ENCODE results near the gene SIGLEC11.

SIGLEC11 gene

GRCh38 chr19:49915271-49915670 lies 45.7 kb downstream of the SIGLEC11 start:
- Histone ChIP-seq H3K4me1 (ENCODE audit: control insufficient read depth, insufficient read depth, low read length) (peaks cover 3% of the 10 kb centered on the region), H3K9ac (ENCODE audit: low read length) (no peak overlapping the region), H3K9me3 (ENCODE audit: control insufficient read depth, low read length) (no peaks in the 10 kb centered on the region), H3K36me3 (ENCODE audit: control insufficient read depth, insufficient read depth, low read length) (peaks cover 8% of the 10 kb centered on the region), H3K4me3 (ENCODE audit: low read length) (no peak overlapping the region), H3K27me3 (ENCODE audit: control insufficient read depth, insufficient read depth, low read length) (no peaks in the 10 kb centered on the region)

DNA sequence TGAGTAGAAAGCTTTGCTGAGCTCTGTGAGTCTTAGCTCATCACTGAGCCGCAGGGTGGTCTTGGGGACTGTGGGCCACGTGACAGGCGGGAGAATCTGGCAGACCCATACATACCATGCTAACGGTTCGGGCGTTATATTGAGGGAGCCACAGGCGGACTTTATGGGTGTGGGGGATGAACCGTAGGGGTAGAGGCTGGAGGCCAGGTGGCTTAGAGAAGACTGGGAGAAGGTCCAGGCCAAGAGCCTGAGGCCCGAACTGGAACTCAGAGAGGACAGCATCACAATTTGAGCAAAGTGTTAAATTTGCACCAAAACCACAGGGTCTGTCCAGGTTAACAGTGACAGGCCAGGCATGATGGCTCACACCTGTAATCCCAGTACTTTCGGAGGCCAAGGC lies 47.3 kb downstream of the SIGLEC11 start:
- H3K4me1 ChIP-seq (ENCODE audit: control insufficient read depth, insufficient read depth, low read length) = peaks cover 3% of the 10 kb centered on the region
- H3K9me3 ChIP-seq (ENCODE audit: control insufficient read depth, low read length) = no peaks in the 10 kb centered on the region
- H3K36me3 ChIP-seq (ENCODE audit: control insufficient read depth, insufficient read depth, low read length) = peaks cover 8% of the 10 kb centered on the region
- H3K27me3 ChIP-seq (ENCODE audit: control insufficient read depth, insufficient read depth, low read length) = no peaks in the 10 kb centered on the region
- no peak overlapping the region for H3K4me3 ChIP-seq (ENCODE audit: low read length)
- no peak overlapping the region for H3K9ac ChIP-seq (ENCODE audit: low read length)

DNA sequence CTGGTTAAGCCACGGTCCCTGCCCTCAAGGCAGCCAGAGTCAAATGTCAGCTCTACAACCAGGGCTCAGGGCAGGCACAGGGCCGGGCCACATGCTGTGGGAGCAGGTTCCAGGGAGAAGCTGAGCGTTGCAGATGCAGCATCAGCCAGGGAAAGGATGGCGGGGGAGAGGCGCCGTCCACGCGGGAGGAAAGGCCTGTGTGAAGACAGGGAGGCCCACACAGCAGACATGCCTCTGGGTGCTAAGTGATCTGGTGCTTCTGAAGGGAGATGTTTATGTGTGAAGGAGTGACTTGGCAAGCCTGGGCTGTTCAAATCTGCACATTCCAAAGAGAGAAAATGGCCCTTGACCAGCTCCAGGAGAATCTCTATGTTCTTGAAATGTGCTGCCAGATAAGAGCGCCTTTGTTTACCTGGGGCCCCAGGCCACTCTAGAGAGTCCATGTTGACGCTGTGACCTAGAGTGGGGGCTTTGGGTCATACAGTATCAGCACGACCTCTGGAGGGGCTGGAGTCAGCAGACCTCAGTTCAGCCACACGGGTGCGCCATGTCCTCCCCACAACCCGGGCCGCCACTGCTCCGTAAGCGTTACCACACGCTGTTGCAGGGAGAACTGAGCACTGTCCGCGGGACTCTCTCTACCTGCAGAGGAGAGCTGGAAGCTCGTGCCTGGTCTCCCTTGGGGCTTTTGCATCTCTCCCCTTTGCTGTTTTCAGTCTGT lies 47.8 kb downstream of the SIGLEC11 start:
- peaks cover 3% of the 10 kb centered on the region for H3K4me1 ChIP-seq (ENCODE audit: control insufficient read depth, insufficient read depth, low read length)
- no peak overlapping the region for H3K4me3 ChIP-seq (ENCODE audit: low read length)
- H3K9ac ChIP-seq (ENCODE audit: low read length) = no peak overlapping the region
- H3K36me3 ChIP-seq (ENCODE audit: control insufficient read depth, insufficient read depth, low read length) = peaks cover 8% of the 10 kb centered on the region
- H3K9me3 ChIP-seq (ENCODE audit: control insufficient read depth, low read length) = no peaks in the 10 kb centered on the region
- no peaks in the 10 kb centered on the region for H3K27me3 ChIP-seq (ENCODE audit: control insufficient read depth, insufficient read depth, low read length)

DNA sequence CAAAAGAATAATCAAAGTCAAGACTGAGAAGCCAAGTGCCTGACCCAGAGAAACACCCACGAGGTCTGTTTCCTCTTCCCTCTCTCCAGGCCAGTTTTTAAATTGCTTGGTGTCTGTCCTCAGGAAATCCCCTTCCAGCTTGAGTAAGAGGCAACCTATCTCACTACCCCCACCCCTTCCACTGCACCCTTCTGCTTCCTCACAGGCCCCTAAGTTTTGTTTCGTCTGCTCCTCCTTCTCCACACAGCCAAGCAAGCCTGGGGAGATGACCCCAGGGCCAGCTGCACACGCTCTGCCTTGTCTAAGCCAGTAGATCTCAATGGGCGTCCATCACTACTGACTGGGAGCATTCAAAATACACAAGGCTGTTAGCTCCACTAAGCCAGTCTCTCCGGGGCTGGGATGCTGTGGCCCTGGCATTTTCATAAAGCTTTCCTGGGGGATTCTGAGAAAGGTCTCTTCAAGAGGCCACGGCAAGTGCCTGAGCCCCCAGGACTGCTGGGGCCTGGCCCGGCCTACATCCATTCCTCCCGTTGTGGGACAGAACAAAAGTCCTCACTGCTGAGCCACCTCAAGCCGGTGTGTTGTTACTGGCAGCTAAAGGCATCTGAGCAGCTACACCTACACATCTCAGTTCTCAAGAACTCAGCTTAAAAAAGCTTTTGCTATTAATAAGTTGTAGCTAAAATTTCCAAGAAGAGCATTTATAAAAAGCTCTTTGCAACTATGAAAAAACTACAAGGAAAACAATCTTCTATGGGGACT lies 49.4 kb downstream of the SIGLEC11 start:
- Histone ChIP-seq H3K4me3 (ENCODE audit: low read length) (no peak overlapping the region), H3K36me3 (ENCODE audit: control insufficient read depth, insufficient read depth, low read length) (peaks cover 8% of the 10 kb centered on the region), H3K27me3 (ENCODE audit: control insufficient read depth, insufficient read depth, low read length) (no peaks in the 10 kb centered on the region), H3K9me3 (ENCODE audit: control insufficient read depth, low read length) (no peaks in the 10 kb centered on the region), H3K4me1 (ENCODE audit: control insufficient read depth, insufficient read depth, low read length) (peaks cover 3% of the 10 kb centered on the region), H3K9ac (ENCODE audit: low read length) (no peak overlapping the region)

- Histone ChIP-seq H3K27me3 (ENCODE audit: control insufficient read depth, insufficient read depth, low read length) (no peaks in the 10 kb centered on the region), H3K9ac (ENCODE audit: low read length) (no peak overlapping the region), H3K4me1 (ENCODE audit: control insufficient read depth, insufficient read depth, low read length) (peaks cover 3% of the 10 kb centered on the region), H3K36me3 (ENCODE audit: control insufficient read depth, insufficient read depth, low read length) (peaks cover 8% of the 10 kb centered on the region), H3K4me3 (ENCODE audit: low read length) (no peak overlapping the region), H3K9me3 (ENCODE audit: control insufficient read depth, low read length) (no peaks in the 10 kb centered on the region)
Measured at GRCh38 chr19:49910179-49910578, 50.8 kb downstream of the SIGLEC11 start.

GRCh38 chr19:49908480-49909420 lies 52.2 kb downstream of the SIGLEC11 start:
- Histone ChIP-seq H3K27me3 (ENCODE audit: control insufficient read depth, insufficient read depth, low read length) (no peaks in the 10 kb centered on the region), H3K36me3 (ENCODE audit: control insufficient read depth, insufficient read depth, low read length) (peaks cover 8% of the 10 kb centered on the region), H3K9me3 (ENCODE audit: control insufficient read depth, low read length) (no peaks in the 10 kb centered on the region), H3K9ac (ENCODE audit: low read length) (no peak overlapping the region), H3K4me1 (ENCODE audit: control insufficient read depth, insufficient read depth, low read length) (peaks cover 3% of the 10 kb centered on the region), H3K4me3 (ENCODE audit: low read length) (no peak overlapping the region)

DNA sequence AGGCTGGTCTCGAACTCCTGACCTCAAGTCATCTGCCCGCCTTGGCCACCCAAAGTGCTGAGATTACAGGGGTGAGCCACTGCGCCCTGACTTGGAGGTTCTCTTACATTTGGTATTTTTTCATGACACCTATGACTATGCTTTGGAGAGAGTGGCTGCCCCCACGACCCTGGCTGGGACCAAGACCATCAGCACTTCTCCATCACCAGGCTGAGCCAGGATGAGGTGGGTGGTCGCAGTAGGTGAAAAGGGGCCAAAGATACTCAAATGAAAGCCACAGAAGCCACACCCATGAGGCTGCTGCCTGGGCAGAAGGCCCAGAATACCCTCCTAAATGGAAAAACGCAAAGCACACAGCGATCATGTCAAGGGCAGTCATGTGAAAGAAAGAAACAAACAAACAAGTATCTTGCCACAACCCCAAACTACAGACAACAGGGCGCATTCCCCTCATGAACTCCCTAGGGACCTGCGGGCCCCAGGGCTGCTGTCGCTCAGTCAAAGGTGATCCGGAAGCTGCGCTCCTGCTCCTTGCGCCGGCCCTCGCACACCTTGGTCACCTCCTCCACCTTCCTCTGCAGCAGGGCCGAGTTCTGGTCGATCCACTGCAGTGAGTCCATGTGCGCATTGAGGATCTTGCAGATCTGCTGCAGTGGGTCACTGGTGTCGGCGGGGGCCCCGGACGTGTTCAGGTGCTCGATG lies 53.1 kb downstream of the SIGLEC11 start:
- no peak overlapping the region for H3K4me3 ChIP-seq (ENCODE audit: low read length)
- peaks cover 3% of the 10 kb centered on the region for H3K4me1 ChIP-seq (ENCODE audit: control insufficient read depth, insufficient read depth, low read length)
- peaks cover 3% of the 10 kb centered on the region for H3K36me3 ChIP-seq (ENCODE audit: control insufficient read depth, insufficient read depth, low read length)
- no peaks in the 10 kb centered on the region for H3K27me3 ChIP-seq (ENCODE audit: control insufficient read depth, insufficient read depth, low read length)
- no peak overlapping the region for H3K9ac ChIP-seq (ENCODE audit: low read length)
- no peaks in the 10 kb centered on the region for H3K9me3 ChIP-seq (ENCODE audit: control insufficient read depth, low read length)

DNA sequence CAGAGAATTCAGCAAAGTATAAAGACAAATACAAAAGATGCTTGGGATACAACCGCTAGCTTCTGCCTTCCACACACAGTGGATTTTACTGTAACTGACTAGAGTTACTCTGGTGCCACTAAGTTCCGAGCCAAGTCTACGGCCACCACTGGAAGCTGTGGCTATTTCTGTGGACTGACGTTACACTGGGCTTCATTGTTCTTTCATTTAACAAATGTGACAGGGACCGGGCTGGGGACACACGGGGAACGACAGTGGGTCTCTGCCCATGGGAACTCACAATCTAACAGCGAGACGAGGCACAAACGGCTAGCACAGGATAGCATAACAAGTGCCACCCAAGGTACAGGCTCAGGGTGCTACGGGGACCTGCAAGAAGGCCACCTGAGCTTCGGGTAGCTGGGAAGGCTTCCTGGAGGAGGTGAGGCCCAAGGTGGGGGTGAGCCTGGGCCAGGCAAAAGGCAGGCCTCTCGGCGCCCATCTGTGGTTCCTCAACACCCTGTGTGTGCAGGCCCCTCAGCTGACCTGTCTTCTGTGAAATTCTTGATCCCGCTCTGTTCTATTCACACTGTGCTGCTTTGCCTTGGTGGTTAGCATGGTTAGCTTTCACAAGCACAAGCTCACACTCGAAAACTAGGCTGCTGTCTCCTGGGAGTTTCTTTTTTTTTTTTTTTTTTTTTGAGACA lies 54.0 kb downstream of the SIGLEC11 start:
- Histone ChIP-seq H3K9ac (ENCODE audit: low read length) (no peak overlapping the region), H3K4me1 (ENCODE audit: control insufficient read depth, insufficient read depth, low read length) (peaks cover 3% of the 10 kb centered on the region), H3K27me3 (ENCODE audit: control insufficient read depth, insufficient read depth, low read length) (no peaks in the 10 kb centered on the region), H3K36me3 (ENCODE audit: control insufficient read depth, insufficient read depth, low read length) (no peaks in the 10 kb centered on the region), H3K4me3 (ENCODE audit: low read length) (no peak overlapping the region), H3K9me3 (ENCODE audit: control insufficient read depth, low read length) (no peaks in the 10 kb centered on the region)

- no peaks in the 10 kb centered on the region for H3K4me1 ChIP-seq (ENCODE audit: control insufficient read depth, insufficient read depth, low read length)
- H3K27me3 ChIP-seq (ENCODE audit: control insufficient read depth, insufficient read depth, low read length) = no peaks in the 10 kb centered on the region
- no peak overlapping the region for H3K9ac ChIP-seq (ENCODE audit: low read length)
- no peaks in the 10 kb centered on the region for H3K36me3 ChIP-seq (ENCODE audit: control insufficient read depth, insufficient read depth, low read length)
- H3K4me3 ChIP-seq (ENCODE audit: low read length) = no peak overlapping the region
- no peaks in the 10 kb centered on the region for H3K9me3 ChIP-seq (ENCODE audit: control insufficient read depth, low read length)
Measured at GRCh38 chr19:49904136-49904535, 56.8 kb downstream of the SIGLEC11 start.
